WTC11 (cell line): ENCODE results near the gene MATR3. TPM values are rescaled to one million over a fixed set of nuclear protein-coding genes. Genes with fewer than 3 reads are reported as not detected.

Source experiments
- ATAC-seq: fragments of 200-7000 bp; cut with Tn5 transposase; 2 replicates; pipeline ENCODE4 v1.10.0; 2021; ENCODE audit warnings: mild to moderate bottlenecking, moderate library complexity
- CTCF ChIA-PET: fragments of 300-600 bp; sonication (Branson Sonifier 250); formaldehyde crosslinking; loops from one replicate; lab custom pipeline; 2021; ENCODE audit warnings: antibody characterized with exemption; lab: Charles Lee
- POLR2A ChIA-PET: fragments of 350-600 bp; sonication (Branson Sonifier 250); formaldehyde crosslinking; loops from one replicate; lab custom pipeline; 2021; ENCODE audit warnings: antibody characterized with exemption; lab: Charles Lee
- DNase-seq: peaks from one replicate; pipeline ENCODE4 v3.0.0; 2021; ENCODE audit warnings: low spot score
- H3K27ac Mint-ChIP-seq: 2 replicates; pipeline ENCODE4 v1.8.0; 2021; ENCODE audit warnings: mixed read lengths
- H3K27me3 Mint-ChIP-seq: 2 replicates; pipeline ENCODE4 v1.8.0; 2021; ENCODE audit warnings: low read depth, mild to moderate bottlenecking, moderate library complexity, mixed read lengths
- H3K36me3 Mint-ChIP-seq: 2 replicates; pipeline ENCODE4 v1.8.0; 2021; ENCODE audit warnings: mixed read lengths
- H3K4me1 Mint-ChIP-seq: 2 replicates; pipeline ENCODE4 v1.8.0; 2022; ENCODE audit warnings: mixed read lengths
- H3K4me3 Mint-ChIP-seq: 2 replicates; pipeline ENCODE4 v1.8.0; 2021; ENCODE audit warnings: mild to moderate bottlenecking, moderate library complexity, mixed read lengths
- H3K9me3 Mint-ChIP-seq: 2 replicates; pipeline ENCODE4 v1.8.0; 2021; ENCODE audit warnings: mixed read lengths
- CBFB ChIP-seq: sonication (generic); formaldehyde crosslinking; IDR thresholded peaks from 2 replicates; pipeline ENCODE4 v1.8.1; 2022; ENCODE audit warnings: mild to moderate bottlenecking, low read depth, missing genetic modification reagents
- CREB1 ChIP-seq: sonication (generic); formaldehyde crosslinking; IDR thresholded peaks from 2 replicates; pipeline ENCODE4 v1.8.0; 2023; ENCODE audit warnings: mild to moderate bottlenecking, missing genetic modification reagents
- CREM ChIP-seq: sonication (generic); formaldehyde crosslinking; IDR thresholded peaks from 2 replicates; pipeline ENCODE4 v1.8.1; 2022; ENCODE audit warnings: mild to moderate bottlenecking, missing genetic modification reagents, moderate library complexity
- E2F5 ChIP-seq: sonication (generic); formaldehyde crosslinking; IDR thresholded peaks from 2 replicates; pipeline ENCODE4 v1.8.1; 2022; ENCODE audit warnings: mild to moderate bottlenecking, moderate library complexity, missing genetic modification reagents
- ELF4 ChIP-seq: sonication (generic); formaldehyde crosslinking; IDR thresholded peaks from 2 replicates; pipeline ENCODE4 v1.8.1; 2022; ENCODE audit warnings: low read depth, mild to moderate bottlenecking, moderate library complexity, missing genetic modification reagents
- ESRRA ChIP-seq: sonication (generic); formaldehyde crosslinking; IDR thresholded peaks from 2 replicates; pipeline ENCODE4 v1.8.1; 2022; ENCODE audit warnings: mild to moderate bottlenecking, missing genetic modification reagents, borderline replicate concordance
- FOXP4 ChIP-seq: sonication (generic); formaldehyde crosslinking; IDR thresholded peaks from 2 replicates; pipeline ENCODE4 v1.8.0; 2022; ENCODE audit warnings: mild to moderate bottlenecking, missing genetic modification reagents
- IRF1 ChIP-seq: sonication (generic); formaldehyde crosslinking; IDR thresholded peaks from 2 replicates; pipeline ENCODE4 v1.8.0; 2023; ENCODE audit warnings: missing genetic modification reagents
- MAX ChIP-seq: sonication (generic); formaldehyde crosslinking; IDR thresholded peaks from 2 replicates; pipeline ENCODE4 v1.8.0; 2022; ENCODE audit warnings: mild to moderate bottlenecking, missing genetic modification reagents
- NR3C1 ChIP-seq: sonication (generic); formaldehyde crosslinking; conservative IDR thresholded peaks from 2 replicates; pipeline ENCODE4 v1.8.1; 2023; ENCODE audit warnings: low read depth, mild to moderate bottlenecking, missing genetic modification reagents
- SOX15 ChIP-seq: fragments of 250-450 bp; sonication (Bioruptor Pico); IDR thresholded peaks from 2 replicates; pipeline ENCODE4 v1.9.0; 2021; ENCODE audit warnings: mild to moderate bottlenecking
- STAT6 ChIP-seq: sonication (generic); formaldehyde crosslinking; conservative IDR thresholded peaks from 2 replicates; pipeline ENCODE4 v1.8.1; 2023; ENCODE audit warnings: mild to moderate bottlenecking, low read depth, missing genetic modification reagents, moderate library complexity
- TEAD1 ChIP-seq: sonication (generic); formaldehyde crosslinking; IDR thresholded peaks from 2 replicates; pipeline ENCODE4 v1.8.0; 2022; ENCODE audit warnings: mild to moderate bottlenecking, missing genetic modification reagents
- TEAD4 ChIP-seq: sonication (generic); formaldehyde crosslinking; IDR thresholded peaks from 2 replicates; pipeline ENCODE4 v1.8.0; 2022; ENCODE audit warnings: mild to moderate bottlenecking, missing genetic modification reagents
- USF1 ChIP-seq: sonication (generic); formaldehyde crosslinking; IDR thresholded peaks from 2 replicates; pipeline ENCODE4 v1.8.0; 2022; ENCODE audit warnings: mild to moderate bottlenecking, missing genetic modification reagents
- USF2 ChIP-seq: sonication (generic); formaldehyde crosslinking; IDR thresholded peaks from 2 replicates; pipeline ENCODE4 v1.8.1; 2023; ENCODE audit warnings: mild to moderate bottlenecking, missing genetic modification reagents, moderate library complexity
- ZBTB43 ChIP-seq: sonication (generic); formaldehyde crosslinking; IDR thresholded peaks from 2 replicates; pipeline ENCODE4 v1.8.1; 2023; ENCODE audit warnings: mild to moderate bottlenecking, missing genetic modification reagents
- ZMAT4 ChIP-seq: fragments of 250-450 bp; sonication (Bioruptor Pico); IDR thresholded peaks from 2 replicates; pipeline ENCODE4 v1.9.0; 2021; ENCODE audit warnings: mild to moderate bottlenecking
- ZNF121 ChIP-seq: sonication (generic); formaldehyde crosslinking; IDR thresholded peaks from 2 replicates; pipeline ENCODE4 v1.8.0; 2023; ENCODE audit warnings: missing genetic modification reagents
- ZNF671 ChIP-seq: fragments of 250-450 bp; sonication (Bioruptor Pico); IDR thresholded peaks from 2 replicates; pipeline ENCODE4 v1.8.0; 2021; ENCODE audit warnings: mild to moderate bottlenecking
- total RNA-seq: library from RNA; stranded (reverse); gene quantifications from 3 replicates; pipeline ENCODE4 v1.2.3, GENCODE V29; 2021

MATR3 gene
- total RNA-seq, 1 experiment from 2014 or later, result 290 TPM

GRCh38 chr5:139271201-139272027, 22.1 kb upstream of the MATR3 start:
- Mint-ChIP-seq H3K4me3 (no peak overlapping the region), H3K36me3 (peaks cover 21% of the 10 kb centered on the region), H3K4me1 (peaks cover 35% of the 10 kb centered on the region), H3K27ac (no peak overlapping the region), H3K27me3 (no peaks in the 10 kb centered on the region), H3K9me3 (no peaks in the 10 kb centered on the region)
- ATAC-seq, result no peak
- DNase-seq, result no peak
- no peak for TF ChIP-seq TEAD4
- TF ChIP-seq SOX15, result no peak
- TF ChIP-seq ZNF121, result no peak
- TF ChIP-seq E2F5 (CRISPR knock-in tag), result no peak
- no peak for TF ChIP-seq ESRRA (CRISPR knock-in tag)
- TF ChIP-seq USF2, result no peak
- no peak for TF ChIP-seq STAT6 (CRISPR knock-in tag)
- no peak for TF ChIP-seq ZMAT4
- TF ChIP-seq ZBTB43 (CRISPR knock-in tag), result no peak
- TF ChIP-seq TEAD1 (CRISPR knock-in tag), result no peak
- no peak for TF ChIP-seq ELF4 (CRISPR knock-in tag)
- no peak for TF ChIP-seq USF1 (CRISPR knock-in tag)
- TF ChIP-seq CBFB (CRISPR knock-in tag), result no peak
- TF ChIP-seq ZNF671 (CRISPR knock-in tag), result no peak
- no peak for TF ChIP-seq FOXP4 (CRISPR knock-in tag)
- TF ChIP-seq CREM (CRISPR knock-in tag), result no peak
- no peak for TF ChIP-seq IRF1
- no peak for TF ChIP-seq NR3C1 (CRISPR knock-in tag)
- TF ChIP-seq MAX (CRISPR knock-in tag), result no peak
- no peak for TF ChIP-seq CREB1 (CRISPR knock-in tag)
- ChIA-PET POLR2A (no interaction called here), CTCF (interaction anchor here (0.7 to 1.4 kb wide), 3 partner anchors 9 to 441 kb away, joined by 3 to 7 read pairs (median 3); no protein-coding TSS in a partner anchor)
